ENCODE measurements around the gene PLD6. TPM values are rescaled to one million over a fixed set of nuclear protein-coding genes. Genes with fewer than 3 reads are reported as not detected.
"Not testable (repeated sequence)": the region's sequence is repeated elsewhere in the genome, so short reads cannot be mapped to it uniquely, and the experiment has no call there.

PLD6 gene, protein sequence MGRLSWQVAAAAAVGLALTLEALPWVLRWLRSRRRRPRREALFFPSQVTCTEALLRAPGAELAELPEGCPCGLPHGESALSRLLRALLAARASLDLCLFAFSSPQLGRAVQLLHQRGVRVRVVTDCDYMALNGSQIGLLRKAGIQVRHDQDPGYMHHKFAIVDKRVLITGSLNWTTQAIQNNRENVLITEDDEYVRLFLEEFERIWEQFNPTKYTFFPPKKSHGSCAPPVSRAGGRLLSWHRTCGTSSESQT
- total RNA-seq = 5.2 TPM

DNA sequence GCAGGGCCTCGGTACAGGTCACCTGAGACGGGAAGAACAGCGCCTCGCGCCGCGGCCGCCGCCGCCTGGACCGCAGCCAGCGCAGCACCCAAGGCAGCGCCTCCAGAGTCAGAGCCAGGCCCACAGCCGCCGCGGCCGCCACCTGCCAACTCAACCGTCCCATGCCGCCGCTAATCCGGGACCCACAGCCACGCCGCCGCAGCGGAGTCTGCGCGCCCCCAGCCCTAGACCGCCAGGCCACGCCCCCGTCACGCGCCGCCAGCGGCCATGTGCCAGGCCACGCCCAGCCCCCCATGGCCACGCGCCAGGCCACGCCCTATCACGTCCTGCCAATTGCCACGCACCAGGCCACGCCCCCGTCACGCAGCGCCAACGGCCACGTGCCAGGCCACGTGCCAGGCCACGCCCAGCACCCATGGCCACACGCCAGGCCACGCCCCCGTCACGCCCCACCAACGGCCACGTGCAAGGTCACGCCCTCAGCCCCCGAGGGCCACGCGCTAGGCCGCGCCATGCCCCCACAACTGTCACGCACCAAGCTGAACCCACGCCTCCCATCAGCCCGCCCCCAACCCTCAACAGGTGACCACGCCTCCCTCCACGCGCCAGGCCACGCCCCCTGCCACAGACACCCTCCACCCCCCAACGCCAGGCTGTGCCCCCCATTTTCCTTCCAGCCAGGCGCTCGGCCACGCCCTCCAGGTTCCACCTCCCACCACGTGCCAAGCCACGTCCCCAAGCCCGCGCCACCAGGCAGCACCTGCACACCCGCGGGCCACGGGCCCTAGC lies at the start of gene PLD6:
PLD6 (minus strand) TSS at position 210 of the 789 bp plus-strand sequence; CDS start at position 163, 47 bp downstream.
- peak; percentile 45 for DNase-seq

DNA sequence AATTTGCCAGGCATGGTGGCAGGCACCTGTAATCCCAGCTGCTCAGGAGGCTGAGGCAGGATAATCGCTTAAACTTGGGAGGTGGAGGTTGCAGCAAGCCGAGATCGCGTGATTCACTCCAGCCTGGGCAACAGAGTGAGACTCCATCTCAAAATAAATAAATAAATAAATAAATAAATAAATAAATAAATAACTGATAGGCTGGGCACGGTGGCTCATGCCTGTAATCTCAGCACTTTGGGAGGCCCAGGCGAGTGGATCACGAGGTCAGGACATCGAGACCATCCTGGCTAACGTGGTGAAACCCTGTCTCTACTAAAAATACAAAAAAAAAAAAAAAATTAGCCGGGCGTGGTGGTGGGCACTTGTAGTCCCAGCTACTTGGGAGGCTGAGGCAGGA lies 49.6 kb upstream of the PLD6 start:
- DNase-seq = not testable (repeated sequence)

DNA sequence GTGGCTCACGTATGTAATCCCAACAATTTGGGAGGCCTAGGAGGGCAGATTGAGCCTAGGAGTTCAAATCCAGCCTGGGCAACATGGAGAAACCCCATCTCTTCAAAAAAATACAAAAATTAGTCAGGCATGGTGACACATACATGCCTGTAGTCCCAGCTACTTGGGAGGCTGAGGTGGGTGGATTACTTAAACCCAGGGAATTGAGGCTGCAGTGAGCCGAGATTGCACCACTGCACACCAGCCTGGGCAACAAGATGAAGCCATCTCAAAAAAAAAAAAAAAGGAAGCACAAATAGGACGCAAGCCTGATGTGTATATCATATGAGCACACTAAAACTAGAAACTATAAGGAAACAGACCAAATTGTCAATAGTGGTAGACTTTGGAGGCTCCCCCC lies 47.9 kb upstream of the PLD6 start:
- no peak for DNase-seq

DNA sequence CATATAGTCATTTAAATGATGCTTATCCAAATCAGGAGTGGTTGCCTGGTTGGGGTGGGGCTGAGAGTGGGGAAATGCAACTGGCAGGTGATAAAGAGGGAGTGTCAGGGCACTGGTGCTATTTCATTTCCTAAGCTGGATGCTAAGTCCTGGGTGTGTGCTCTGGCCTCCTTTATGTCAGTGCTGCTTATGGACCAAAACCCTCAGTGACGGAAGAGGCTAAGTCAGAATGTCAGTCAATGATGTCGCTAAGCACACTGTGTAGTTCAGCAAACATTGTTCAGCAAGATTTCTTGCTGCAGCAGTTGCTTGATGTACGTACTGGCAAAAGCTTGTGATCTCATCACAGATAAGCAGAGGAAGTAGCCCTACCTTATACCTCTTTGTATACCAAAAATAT lies 47.3 kb upstream of the PLD6 start:
- DNase-seq = no peak

DNA sequence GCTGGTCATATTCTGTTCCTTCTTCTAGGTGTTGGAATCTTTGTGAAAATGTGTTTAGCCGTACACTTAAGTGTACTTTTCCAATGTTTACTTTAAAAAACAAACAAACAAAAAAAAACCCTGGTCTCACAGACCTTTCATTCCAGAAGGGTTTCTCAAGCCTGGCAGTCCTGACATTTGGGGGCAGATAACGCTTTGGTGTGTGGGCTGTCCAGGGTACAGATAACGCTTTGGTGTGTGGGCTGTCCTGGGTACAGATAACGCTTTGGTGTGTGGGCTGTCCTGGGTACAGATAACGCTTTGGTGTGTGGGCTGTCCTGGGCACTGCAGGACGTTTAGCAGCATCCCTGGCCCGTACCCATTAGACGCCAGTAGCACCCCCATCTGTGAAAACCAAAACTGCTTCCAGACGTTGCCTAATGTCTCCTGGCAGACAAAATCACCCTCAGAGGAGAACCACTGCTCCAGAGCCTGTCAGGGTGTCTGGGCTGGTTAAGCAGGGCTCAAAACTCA lies 46.1 kb upstream of the PLD6 start:
- no peak for DNase-seq

DNA sequence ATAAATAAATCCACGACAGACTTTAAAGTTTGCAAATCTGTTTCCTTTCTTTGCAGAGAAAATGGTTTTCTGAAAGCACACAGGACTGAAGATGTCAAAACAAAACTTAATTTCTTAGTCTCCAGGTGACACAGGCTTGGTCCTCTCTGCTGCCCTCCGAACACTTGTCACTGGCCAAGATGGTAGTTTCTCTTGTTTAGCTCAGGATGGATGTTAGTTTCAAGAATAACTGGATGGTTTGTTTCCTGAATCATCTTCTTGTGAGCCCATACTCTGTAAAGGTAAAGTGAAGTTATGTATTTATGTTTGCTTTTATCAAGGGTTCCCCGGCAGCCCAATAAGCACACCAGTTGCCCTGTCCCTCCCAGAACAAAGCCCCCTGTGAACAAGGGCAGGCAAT lies 40.7 kb upstream of the PLD6 start:
- DNase-seq = no peak

DNA sequence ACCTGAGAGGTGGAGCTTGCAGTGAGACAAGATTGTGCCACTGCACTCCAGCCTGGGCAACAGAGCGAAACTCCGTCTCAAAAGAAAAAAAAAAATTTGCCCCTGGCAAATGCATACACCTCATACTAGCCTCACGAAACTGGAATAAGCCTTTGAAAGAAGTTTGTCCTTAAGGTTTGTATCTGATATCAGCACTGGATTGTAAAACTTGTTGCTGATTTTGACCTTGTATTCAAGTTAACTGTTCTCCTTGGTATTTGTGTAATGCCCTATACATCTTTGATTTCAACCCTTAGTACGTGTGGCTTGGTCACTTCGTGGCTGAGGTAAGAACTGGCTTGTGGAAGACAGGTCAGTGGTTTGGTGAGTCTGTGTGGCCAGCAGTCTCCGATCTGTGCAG lies 37.0 kb upstream of the PLD6 start:
- DNase-seq = no peak

DNA sequence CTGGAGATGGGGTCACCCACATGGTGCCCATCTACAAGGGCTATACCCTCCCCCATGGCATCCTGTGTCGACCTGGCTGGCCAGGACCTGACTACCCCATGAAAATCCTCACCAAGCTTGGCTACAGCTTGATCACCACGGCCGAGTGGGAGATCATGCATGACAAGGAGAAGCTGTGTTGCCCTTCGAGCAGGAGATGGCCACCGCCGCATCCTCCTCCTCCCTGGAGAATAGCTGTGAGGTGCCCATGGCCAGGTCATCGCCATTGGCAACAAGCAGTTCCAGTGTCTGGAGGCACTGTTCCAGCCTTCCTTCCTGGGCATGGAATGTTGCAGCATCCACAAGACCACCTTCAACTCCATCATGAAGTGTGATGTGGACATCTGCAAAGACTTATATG lies 36.1 kb upstream of the PLD6 start:
- DNase-seq = no peak

DNA sequence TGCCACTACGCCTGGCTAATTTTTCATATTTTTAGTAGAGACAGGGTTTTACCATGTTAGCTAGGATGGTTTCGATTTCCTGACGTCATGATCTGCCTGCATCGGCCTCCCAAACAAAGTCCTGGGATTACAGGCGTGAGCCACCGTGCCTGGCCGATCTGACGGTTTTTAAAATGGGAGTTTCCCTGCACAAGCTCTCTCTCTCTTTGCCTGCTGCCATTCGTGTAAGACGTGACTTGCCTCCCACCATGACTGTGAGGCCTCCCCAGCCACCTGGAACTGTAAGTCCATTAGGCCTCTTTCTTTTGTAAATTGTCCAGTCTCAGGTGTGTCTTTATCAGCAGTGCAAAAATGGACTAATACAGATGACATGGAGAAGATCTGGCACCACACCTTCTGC lies 35.5 kb upstream of the PLD6 start:
- DNase-seq = no peak

DNA sequence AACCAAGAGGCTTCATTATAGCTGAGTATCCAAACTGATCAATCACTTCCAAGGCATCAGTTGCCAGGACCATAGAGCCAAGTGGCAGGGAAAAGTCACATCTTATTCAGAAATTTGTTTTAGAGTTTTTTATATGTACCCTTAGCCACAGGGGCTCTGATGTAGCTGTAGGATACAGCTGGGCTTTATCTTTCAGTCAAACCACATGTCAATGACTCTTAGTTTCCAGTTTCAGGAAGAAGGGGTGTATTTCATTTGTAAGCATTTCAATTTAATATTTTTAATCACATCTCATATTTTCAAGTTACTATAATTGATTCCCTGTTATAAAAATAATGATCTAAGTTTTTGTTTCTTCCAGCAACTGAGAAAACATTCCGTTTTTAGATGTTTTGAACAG lies 33.7 kb upstream of the PLD6 start:
- no peak for DNase-seq

DNA sequence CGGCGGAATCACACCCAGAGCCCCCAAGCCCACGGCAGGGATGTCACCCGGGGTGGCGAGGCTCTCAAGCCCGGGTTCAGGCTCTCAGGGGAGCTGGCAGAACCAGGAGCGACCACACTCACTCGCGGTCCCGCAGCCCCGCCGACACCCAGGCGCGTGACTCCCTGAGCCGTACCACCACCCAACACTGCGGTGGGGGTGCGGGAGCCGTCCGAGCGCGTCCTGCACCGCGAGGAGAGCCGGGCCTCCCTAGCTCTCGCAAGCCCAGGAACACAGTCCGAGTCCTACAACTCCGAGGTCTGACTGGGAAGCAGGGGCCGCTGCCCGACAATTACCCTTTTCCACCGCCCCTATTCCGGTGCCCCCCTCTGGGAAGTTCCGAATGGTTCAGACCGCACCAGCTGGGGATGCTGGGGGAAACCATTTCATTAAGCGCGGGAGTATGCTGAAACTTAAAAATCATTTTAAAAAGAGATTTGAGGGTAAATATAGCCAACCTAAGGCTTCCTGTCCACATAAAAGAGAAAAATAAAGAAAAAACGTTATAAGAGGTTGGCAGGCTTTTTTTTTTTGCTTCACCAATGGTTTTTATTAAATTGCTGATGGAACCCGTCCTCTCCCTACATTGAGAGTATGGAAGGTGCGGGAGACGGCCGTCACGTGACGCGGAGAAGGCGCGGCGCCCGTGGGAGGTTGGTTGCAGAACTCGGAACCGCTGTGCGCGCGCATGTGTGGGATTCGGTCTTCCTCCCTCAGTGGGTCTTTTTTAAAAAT lies 31.1 kb upstream of the PLD6 start, which contains the start of gene FLCN:
FLCN (minus strand) TSS at position 143 of the 774 bp plus-strand sequence. CDS start 9,031 bp downstream, outside the sequence.
- peak; percentile 94 for DNase-seq

DNA sequence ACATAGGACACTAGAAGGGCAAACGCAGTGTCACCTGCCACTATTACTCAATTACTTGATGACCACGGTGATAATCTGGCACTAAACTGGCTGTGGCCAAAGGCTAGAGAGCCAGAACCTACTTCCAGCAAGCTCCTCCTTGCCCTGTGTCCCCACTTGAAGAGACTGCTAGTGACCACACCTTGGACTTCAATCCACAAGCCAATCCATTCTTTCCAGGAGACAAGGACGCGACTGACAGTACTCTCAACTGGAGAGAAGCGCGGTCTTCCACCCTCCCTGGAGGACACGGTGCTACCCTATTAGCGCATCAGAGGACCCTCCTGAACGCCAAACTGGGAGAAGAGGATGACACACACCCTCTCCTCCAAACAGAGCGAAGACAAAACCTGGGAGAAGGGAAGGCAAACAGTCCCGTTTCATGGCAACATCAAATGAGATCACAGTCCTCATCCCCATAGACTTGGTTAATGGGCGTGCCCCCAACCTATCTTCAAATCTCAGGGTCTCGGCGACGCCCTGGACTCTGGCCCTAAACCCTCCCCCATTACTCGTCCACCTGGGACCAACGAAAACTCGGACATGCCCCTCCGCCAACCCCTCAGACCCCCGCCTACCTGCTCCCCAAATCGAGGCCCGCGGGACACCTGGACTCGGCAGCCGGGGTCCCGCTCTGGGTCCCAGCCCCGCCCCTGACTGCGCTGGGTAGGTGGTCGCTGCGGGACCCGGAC lies 30.3 kb upstream of the PLD6 start:
- DNase-seq = no peak

DNA sequence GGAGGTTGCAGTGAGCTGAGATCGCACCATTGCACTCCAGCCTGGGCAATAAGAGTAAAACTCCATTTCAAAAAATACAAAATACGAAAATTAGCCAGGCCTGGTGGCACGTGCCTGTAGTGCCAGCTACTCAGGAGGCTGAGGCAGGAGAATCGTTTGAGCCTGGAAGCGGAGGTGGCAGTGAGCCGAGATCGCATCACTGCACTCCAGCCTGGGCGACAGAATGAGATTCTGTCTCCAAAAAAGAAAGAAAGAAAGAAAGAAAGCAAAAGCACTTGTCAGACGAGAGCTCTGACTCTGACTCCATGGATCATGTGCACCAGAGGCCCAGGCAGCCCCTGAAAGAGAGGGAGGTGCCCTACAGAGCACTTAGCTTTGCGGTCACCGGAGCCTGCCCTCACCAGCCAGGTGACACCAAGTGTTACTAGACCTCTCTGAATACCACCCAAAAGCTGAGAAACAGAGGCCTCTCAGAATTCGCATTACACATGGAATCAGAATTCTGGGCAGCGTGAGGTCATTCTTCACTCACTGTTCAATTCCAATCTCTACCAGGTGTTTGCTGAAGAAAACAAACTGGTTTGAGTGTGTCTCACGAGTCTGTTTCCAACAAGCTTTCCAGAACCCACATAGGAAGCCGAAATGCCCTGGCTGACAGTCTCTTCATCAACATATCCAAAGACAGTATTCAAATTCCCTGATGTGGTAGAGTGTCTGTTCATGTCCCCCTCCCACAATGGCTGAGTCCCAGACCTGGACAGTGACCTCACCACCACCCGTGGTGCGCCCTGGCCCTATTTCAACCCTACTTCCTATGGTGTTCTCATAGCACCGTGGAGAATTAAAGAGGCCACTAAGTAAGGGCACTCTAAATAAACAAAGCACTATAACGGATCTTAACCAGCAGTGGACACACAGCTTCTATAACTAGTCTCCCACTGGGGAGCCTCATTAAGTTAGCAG lies 29.4 kb upstream of the PLD6 start:
- no peak for DNase-seq

DNA sequence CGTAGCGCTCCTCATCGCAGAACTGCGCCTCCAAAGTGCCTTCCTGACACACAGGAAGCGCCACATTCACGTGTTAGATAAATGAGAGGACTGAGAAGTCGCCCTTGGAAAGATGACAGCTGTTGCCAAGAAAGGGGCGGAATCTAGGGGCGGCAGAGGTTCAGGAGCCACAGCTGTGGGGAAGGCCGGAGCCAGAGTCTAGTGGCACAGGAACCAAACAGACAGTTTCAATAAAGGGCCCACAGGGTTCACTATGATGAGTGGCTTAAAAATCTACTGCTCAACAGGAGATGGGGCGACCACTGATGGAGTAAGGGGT lies 26.1 kb upstream of the PLD6 start:
- no peak for DNase-seq

DNA sequence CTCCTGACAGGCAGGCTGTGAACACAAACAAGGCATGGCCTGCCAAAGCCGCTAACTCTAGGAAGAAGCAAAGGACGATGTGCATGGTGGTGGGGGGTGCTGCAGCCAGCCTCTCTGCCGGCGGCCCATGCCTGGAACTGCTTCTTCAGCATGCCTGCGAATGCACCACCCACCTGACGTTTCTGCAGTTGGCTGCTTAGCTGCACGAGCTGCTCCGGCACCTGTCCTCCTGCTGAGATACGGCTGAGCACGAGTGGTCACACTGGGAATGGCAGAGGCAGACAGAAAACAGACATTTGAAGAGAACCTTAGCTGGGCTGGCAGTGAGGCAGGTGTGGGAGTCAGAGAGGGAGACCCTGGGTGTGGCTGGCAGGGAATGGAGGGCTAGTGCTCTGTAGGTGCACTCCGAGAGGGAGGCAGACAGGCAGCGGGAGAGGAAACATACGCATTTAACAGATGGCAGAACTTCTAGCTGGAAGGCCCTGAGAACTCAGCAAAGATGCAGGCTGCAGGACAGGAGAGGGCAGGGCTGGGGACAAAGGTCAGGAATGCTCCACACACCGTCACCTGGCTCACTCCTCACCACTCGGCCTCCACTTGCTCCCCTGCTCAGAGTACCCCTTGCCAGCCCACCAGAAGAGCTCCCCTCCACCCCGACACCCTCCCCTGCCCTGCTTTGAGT lies 25.6 kb upstream of the PLD6 start:
- DNase-seq = no peak

DNA sequence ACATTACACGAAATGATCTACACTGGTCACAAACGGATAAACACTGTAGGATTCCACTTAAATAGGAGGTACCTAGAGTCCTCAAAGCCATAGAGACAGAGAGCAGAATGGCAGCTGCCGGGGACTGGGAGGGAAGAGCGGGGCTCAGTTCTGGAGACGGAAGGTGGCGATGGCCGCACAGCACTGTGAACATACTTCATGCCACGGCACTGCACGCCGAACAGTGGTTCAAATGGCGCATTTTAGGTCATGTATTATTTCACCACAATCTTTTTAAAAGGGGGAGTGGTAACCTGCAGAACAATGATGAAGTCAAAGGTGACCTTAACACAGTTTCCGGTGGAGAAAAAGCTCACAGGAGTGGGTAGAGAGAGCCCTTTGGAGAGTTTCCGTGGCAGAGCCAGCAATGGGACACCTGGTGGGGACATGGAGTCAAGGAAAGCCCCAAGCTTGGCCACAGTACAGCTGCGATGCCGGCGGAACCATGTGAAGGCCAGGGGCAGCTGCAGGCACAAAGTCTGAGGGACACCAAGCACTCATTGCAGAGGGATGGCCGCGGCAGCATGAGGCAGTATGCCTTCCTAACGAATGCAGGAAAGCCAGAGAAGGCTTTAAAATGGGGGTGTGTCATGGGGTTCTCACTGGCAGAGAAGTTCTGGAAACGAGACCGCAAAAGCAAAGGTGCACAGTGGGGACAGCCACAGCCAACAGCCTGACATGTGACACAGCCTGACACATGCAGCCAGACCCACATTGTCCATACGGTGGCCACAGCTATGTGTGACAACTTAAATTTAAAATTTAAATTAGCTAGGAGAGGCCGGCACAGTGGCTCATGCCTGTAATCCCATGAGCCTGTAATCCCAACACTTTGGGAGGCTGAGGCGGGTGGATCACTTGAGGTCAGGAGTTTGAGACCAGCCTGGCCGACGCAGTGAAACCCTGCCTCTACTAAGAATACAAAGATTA lies 23.6 kb upstream of the PLD6 start:
- no peak for DNase-seq

DNA sequence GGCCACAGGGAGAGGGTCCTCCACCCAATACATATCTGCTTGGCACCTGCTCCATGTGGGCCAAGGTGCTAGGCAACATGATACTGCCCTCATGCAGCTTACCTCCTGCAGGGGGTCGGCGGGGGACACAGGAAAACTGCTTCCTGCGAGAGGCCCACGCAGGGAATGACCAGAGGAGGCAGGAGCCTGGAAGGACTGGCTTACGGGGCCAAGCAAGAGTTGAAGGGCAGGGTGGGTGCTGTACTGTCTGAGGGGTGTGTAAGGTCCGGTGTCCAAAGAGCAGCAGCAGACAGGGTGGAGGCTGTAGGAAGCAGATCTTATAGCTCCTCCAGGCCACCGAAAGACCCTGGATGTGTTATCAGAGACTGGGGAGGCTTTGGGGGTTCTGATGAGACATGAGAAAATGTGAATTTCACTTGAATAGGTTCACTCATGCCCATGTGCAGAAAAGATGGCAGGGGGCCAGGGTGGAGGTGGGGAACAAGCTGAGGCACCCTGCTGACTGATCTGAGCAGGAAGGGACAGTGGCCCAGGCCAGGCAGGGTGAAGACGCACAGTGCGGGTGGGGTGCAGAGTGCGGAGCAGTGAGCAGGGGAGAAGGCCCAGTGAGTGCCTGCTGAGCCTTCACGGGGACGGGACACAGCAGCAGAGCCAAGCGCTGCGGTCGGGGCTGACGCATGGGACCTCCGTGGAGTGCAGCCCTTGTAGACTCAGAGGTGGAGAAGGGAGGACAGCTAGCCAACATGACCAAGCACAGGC lies 22.6 kb upstream of the PLD6 start:
- no peak for DNase-seq
